Gastroesophageal sphincter (tissue), 4 donors: ENCODE data around the gene GRIA4. TPM values are rescaled to one million over a fixed set of nuclear protein-coding genes. Genes with fewer than 3 reads are reported as not detected.

Experiments used
- ATAC-seq: fragments of 150-250 bp; one replicate; pipeline ENCODE4 v1.9.1; 2016; ENCODE audit warnings: mild to moderate bottlenecking, moderate library complexity
- H3K27ac ChIP-seq, 4 donors: fragments of 200-600 bp; sonication (generic) in 3 of 4; 1 replicate in 3 of 4; 2 replicates in 1 of 4; pipeline ENCODE4 v1.5.1; 2016 to 2019
- H3K27me3 ChIP-seq: fragments of 200-600 bp; sonication (generic); one replicate; pipeline ENCODE4 v1.5.1; 2019
- H3K36me3 ChIP-seq, 2 donors: fragments of 200-600 bp; sonication (generic); one replicate each; pipeline ENCODE4 v1.5.1; 2019; ENCODE audit warnings: control low read depth in 1 of 2
- H3K4me1 ChIP-seq, 3 donors: fragments of 200-600 bp; sonication (generic); 1 replicate in 2 of 3; 2 replicates in 1 of 3; pipeline ENCODE4 v1.5.1; 2016 to 2019; ENCODE audit warnings: control low read depth in 2 of 3
- H3K4me3 ChIP-seq, 2 donors: fragments of 200-600 bp; sonication (generic); one replicate each; pipeline ENCODE4 v1.5.1; 2019; ENCODE audit warnings: mild to moderate bottlenecking in 1 of 2, moderate library complexity in 1 of 2
- H3K9me3 ChIP-seq, 3 donors: fragments of 200-600 bp; sonication (generic); one replicate each; pipeline ENCODE4 v1.5.1; 2017 to 2019; ENCODE audit warnings: control low read depth in 2 of 3
- CTCF ChIP-seq, 4 experiments: fragments of 200-600 bp in 2 of 4; fragments of 450-650 bp in 2 of 4; sonication (generic) in 1 of 4; IDR thresholded peaks; one replicate each; pipeline ENCODE4 v1.5.1; 2017 to 2019; ENCODE audit warnings: antibody characterized with exemption in 4 of 4, mild to moderate bottlenecking in 2 of 4, moderate library complexity in 2 of 4
- EP300 ChIP-seq: sonication (generic); formaldehyde crosslinking; IDR thresholded peaks from one replicate; pipeline ENCODE4 v1.6.1; 2017; ENCODE audit warnings: antibody characterized with exemption, mild to moderate bottlenecking
- POLR2A ChIP-seq, 2 donors: fragments of 450-650 bp; IDR thresholded peaks; one replicate each; pipeline ENCODE4 v1.6.1; 2017; ENCODE audit warnings: antibody characterized with exemption in 2 of 2, mild to moderate bottlenecking in 2 of 2, moderate library complexity in 1 of 2
- POLR2AphosphoS5 ChIP-seq: sonication (generic); formaldehyde crosslinking; IDR thresholded peaks from one replicate; pipeline ENCODE4 v1.6.1; 2017; ENCODE audit warnings: antibody characterized with exemption
- WGBS, 2 donors: methylation state at CpG; one replicate each; pipeline ENCODE4 v1.1.5; 2018; ENCODE audit warnings: low coverage in 1 of 2; 5-methylcytosine and 5-hydroxymethylcytosine counted together
- total RNA-seq, 4 donors: library from RNA; depleted of rRNA; stranded (reverse); fragments of >200 nt; gene quantifications; one replicate each; pipeline ENCODE4 v1.1.0, GENCODE V29; 2016

Gene GRIA4
- total RNA-seq, 4 donors from 2014 or later = 0.47 to 1.2 TPM; not detected in 2

GRCh38 chr11:105799728-105800462 is 190.0 kb downstream of the GRIA4 start:
- Histone ChIP-seq H3K4me1 (no peaks in the 10 kb centered on the region), H3K4me3 (no peak overlapping the region), H3K27ac (no peak overlapping the region), H3K36me3 (no peaks in the 10 kb centered on the region), H3K9me3 (no peaks in the 10 kb centered on the region), H3K27me3 (no peaks in the 10 kb centered on the region)
- WGBS, 2 donors = 38 to 53% methylated on average over 2 of the region's 2 CpGs
- TF ChIP-seq EP300 (no peak), POLR2AphosphoS5 (no peak), POLR2A (IDR thresholded peaks at IDR 0.05) (no peak), CTCF (IDR thresholded peaks at IDR 0.05) (no peak)
- no peak for ATAC-seq

GRCh38 chr11:105802390-105802789 is 192.5 kb downstream of the GRIA4 start:
- TF ChIP-seq POLR2AphosphoS5 (no peak), EP300 (no peak), CTCF (IDR thresholded peaks at IDR 0.05) (no peak), POLR2A (IDR thresholded peaks at IDR 0.05) (no peak)
- no peaks in the 10 kb centered on the region for H3K36me3 ChIP-seq
- no peak overlapping the region for H3K4me3 ChIP-seq
- ATAC-seq = no peak
- H3K27me3 ChIP-seq = no peaks in the 10 kb centered on the region
- no peaks in the 10 kb centered on the region for H3K9me3 ChIP-seq
- no peaks in the 10 kb centered on the region for H3K4me1 ChIP-seq
- H3K27ac ChIP-seq = no peak overlapping the region

GRCh38 chr11:105811242-105811641 is 201.4 kb downstream of the GRIA4 start:
- 71 to 74% methylated on average over 4 to 5 of the region's 5 CpGs for WGBS, 2 donors
- H3K9me3 ChIP-seq = no peaks in the 10 kb centered on the region
- TF ChIP-seq POLR2AphosphoS5 = no peak

GRCh38 chr11:105821372-105821771 is 211.5 kb downstream of the GRIA4 start:
- H3K9me3 ChIP-seq = no peaks in the 10 kb centered on the region
- no peak for ATAC-seq
- no peaks in the 10 kb centered on the region for H3K27me3 ChIP-seq
- TF ChIP-seq POLR2A (IDR thresholded peaks at IDR 0.05) = no peak
- H3K36me3 ChIP-seq = no peaks in the 10 kb centered on the region
- 60 to 76% methylated on average over 4 of the region's 4 CpGs for WGBS, 2 donors
- no peak overlapping the region for H3K4me3 ChIP-seq
- H3K27ac ChIP-seq = no peak overlapping the region
- H3K4me1 ChIP-seq = no peaks in the 10 kb centered on the region

More at GRCh38 chr11:105811242-105811641, 201.4 kb downstream of the GRIA4 start:
- no peaks in the 10 kb centered on the region for H3K36me3 ChIP-seq
- no peak overlapping the region for H3K4me3 ChIP-seq
- no peak overlapping the region for H3K27ac ChIP-seq
- no peak for ATAC-seq
- H3K27me3 ChIP-seq = no peaks in the 10 kb centered on the region
- no peaks in the 10 kb centered on the region for H3K4me1 ChIP-seq

DNA sequence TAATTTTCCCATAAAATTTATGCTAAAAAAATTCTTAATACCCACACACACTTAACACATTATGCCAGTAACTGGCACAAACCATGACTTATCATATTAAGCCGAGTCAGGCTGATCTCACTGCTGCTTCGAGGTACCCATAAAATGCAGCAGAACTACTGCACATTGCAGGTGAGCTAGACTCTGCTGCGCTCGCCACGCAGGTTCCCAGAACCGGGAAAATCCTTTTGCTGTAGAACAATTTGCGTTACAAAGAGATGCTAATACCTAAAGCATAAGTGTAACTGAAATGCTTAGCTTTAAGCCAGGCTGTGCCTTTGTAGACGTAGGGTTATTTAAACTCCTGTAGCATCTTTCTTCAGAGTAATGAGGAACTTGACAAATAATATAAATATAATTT is 211.9 kb downstream of the GRIA4 start:
- Histone ChIP-seq H3K27ac (no peak overlapping the region), H3K9me3 (no peaks in the 10 kb centered on the region), H3K36me3 (no peaks in the 10 kb centered on the region), H3K4me1 (no peaks in the 10 kb centered on the region), H3K27me3 (no peaks in the 10 kb centered on the region), H3K4me3 (no peak overlapping the region)
- TF ChIP-seq POLR2A (IDR thresholded peaks at IDR 0.05) (no peak), POLR2AphosphoS5 (no peak), EP300 (no peak), CTCF (IDR thresholded peaks at IDR 0.05) (no peak)
- 51 to 63% methylated on average over 8 of the region's 8 CpGs for WGBS, 2 donors
- ATAC-seq = no peak

- H3K36me3 ChIP-seq = no peaks in the 10 kb centered on the region
- 58 to 71% methylated on average over 2 of the region's 2 CpGs for WGBS, 2 donors
- H3K4me3 ChIP-seq = no peak overlapping the region
- TF ChIP-seq POLR2A (IDR thresholded peaks at IDR 0.05) = no peak
- no peak for TF ChIP-seq POLR2AphosphoS5
- TF ChIP-seq CTCF (IDR thresholded peaks at IDR 0.05) = no peak
- no peak for TF ChIP-seq EP300
- no peak for ATAC-seq
- H3K27me3 ChIP-seq = no peaks in the 10 kb centered on the region
- no peak overlapping the region for H3K27ac ChIP-seq
- H3K4me1 ChIP-seq = no peaks in the 10 kb centered on the region
- H3K9me3 ChIP-seq = no peaks in the 10 kb centered on the region
These were observed 213.7 kb downstream of the GRIA4 start for GRCh38 chr11:105823495-105824033.
